Stimulated activated CD8-positive, alpha-beta memory T cell treated with anti-CD3 and anti-CD28 coated beads, Interleukin-15, amount 100 ng/mL, for 24 hours (primary cell): Measurements from ENCODE around the gene NKX2-4.
"Not testable (repeated sequence)": the region's sequence is repeated elsewhere in the genome, so short reads cannot be mapped to it uniquely, and the experiment has no call there.

ENCODE experiments used
- DNase-seq: peaks from one replicate; pipeline ENCODE4 v3.0.0-alpha.2; 2020; ENCODE audit warnings: low read depth

The NKX2-4 gene

GRCh38 chr20:21393816-21394519 is 3.4 kb downstream of the NKX2-4 start:
- DNase-seq = no peak

DNA sequence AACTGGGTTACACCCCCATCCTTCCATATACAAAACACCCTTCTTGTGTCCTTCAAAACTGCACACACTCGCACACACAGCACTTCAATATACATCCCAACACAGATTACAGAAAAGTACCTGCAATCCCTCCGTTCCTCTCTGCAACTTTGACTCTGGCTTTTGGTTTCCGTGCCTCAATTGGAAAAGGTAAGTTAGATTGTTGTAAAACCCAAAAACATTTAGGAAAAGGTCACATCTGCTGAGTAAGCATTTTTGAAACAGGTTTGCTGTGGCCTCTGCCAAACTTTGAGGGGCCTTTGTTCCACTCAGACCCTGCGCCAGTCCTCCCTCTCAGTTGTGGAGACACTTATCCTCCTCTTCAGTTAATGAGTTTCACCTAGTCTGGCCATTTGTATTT is 4.2 kb downstream of the NKX2-4 start:
- DNase-seq = no peak

GRCh38 chr20:21391972-21392352 is 5.4 kb downstream of the NKX2-4 start:
- no peak for DNase-seq

DNA sequence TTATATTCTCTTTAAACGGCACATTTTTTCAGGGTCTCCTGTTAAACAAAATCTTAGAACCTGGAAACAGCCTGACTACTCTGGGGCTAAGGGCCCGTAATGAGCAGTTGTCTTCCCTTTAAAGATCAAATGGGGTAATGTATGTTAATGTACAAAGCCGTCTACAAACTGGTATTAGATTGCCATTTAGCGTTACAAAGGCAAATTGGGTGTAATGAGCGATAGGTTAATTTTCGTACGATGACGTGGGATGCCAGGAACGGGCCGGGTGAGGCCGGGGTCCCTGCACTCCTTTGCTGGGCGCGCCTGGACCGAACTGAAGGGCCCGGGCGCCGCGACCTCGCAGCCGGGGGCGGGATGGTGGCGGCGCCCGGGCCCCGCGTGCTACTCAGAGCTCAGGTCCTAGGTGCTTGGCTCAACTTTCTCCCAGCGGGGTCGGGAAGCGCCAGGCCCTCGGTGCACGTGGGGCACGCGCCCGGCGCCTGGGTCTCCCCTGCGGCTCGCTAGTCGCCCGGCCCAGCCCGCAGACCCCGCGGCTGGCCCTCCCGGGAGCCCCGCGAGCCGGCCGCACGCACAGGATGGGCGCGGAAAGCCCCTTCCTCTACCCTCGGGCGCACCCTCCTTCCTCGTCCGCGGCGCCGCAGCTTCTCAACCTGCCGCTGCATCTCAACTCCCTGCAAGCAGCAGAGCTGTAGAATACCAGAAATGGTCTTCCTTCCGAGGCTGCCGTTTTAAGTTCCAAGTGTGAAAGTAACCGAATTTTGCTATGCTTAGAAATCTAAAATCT is 5.9 kb downstream of the NKX2-4 start:
- DNase-seq = no peak

- no peak for DNase-seq
Observed at GRCh38 chr20:21390768-21391167, 6.6 kb downstream of the NKX2-4 start.

- no peak for DNase-seq
Observed at GRCh38 chr20:21389368-21389767, 8.0 kb downstream of the NKX2-4 start.

DNA sequence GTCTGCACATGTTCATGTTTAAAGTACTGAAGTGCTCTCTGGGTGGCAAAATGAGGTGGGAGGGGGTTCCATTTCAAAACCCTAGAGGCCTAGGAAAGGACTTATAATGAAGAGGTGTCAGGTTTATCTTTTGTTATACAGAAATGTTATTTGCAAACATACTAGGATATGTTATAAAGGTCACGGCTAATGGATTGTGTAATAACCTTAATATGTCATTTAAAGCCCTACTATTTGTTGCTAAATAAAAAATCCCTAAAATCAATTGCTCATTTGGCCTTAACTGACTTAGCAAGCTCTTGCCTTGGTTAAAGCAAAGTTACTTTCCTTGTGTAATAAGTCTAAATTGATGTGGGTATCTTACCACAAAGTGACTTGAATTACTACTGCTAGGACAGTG is 8.8 kb downstream of the NKX2-4 start:
- DNase-seq = no peak

DNA sequence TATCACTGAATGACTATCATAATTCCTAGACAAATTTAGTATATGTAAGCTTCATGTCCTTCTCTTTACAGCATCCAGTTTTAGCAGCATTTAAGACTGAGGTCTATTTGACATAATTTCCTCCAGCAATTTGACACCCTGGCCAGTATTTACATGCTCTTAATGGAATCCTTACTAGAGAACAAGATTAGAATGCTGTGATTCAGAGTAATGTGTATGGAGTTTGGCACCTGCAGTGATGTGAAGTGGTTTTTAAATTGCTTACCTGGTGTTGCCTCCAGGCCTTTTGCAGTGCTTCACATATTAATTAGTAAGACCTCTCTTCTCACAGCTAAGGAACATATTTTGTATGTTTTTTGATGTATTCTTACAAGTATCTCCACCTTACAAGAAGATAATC is 9.8 kb downstream of the NKX2-4 start:
- DNase-seq = no peak

- DNase-seq = no peak
Observed at GRCh38 chr20:21386111-21386510, 11.2 kb downstream of the NKX2-4 start.

- no peak for DNase-seq
Observed at GRCh38 chr20:21384308-21384892, 12.9 kb downstream of the NKX2-4 start.

- no peak for DNase-seq
Observed at GRCh38 chr20:21381619-21382018, 15.7 kb downstream of the NKX2-4 start.

- no peak for DNase-seq
Observed at GRCh38 chr20:21380711-21381110, 16.6 kb downstream of the NKX2-4 start.

DNA sequence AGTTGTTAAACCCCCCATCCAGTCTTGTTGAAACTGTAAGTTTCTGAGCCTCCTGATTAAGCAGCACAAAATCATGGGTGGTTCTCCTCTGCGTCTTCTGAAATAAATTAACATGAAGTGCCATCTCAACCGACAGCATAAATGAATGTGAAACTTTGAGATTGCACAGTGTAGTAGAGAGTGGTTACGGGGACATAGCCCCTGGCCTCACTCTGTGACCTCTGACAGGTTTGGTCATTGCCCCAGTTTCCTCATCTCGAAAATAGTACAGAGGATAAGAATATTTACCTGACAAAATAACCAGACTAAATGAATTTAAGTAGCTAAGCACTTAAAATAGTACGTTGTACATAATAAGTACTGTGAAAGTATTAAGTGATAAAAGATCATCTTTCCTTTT is 19.1 kb downstream of the NKX2-4 start:
- DNase-seq = no peak

DNA sequence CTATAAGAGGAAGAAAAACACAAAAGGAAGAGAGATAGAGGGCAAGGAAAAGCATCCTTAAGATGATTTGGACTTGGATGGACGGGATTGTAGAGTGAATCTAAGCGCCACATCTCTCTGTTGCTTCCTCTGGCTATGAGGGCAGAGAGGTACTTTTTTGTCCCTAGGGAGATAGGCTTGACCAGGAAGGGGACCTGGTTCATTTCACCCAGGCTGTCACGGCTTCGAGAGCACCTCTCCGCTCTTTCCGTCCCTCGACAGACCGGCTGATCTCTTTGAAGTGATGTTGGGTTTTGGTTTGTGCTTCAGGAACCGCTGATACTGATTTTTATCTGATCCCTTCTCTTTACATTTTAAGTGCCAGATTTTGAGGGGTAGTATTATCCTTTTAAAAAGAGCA is 19.6 kb downstream of the NKX2-4 start:
- DNase-seq = no peak

DNA sequence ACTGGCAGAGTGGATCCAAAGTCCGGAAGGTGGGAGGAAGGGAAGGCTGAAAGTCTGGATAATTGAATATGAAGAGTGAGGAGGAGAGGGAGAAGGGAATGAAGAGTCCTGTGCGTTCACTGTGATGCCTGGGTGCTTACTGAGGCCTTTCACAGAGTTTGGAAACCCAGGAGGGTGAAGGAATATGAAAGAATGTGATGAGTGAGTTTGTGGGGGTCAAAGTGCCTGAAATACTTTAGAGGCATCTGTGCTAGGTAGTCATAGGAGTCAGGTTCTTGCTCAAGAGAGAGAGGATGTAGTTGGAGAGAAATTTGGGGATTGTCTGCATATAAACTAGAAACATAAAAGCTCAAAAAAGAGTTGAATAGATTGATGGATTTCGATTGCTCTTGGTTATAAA is 20.7 kb downstream of the NKX2-4 start:
- DNase-seq = no peak

- DNase-seq = no peak
Observed at GRCh38 chr20:21373436-21373835, 23.9 kb downstream of the NKX2-4 start.

DNA sequence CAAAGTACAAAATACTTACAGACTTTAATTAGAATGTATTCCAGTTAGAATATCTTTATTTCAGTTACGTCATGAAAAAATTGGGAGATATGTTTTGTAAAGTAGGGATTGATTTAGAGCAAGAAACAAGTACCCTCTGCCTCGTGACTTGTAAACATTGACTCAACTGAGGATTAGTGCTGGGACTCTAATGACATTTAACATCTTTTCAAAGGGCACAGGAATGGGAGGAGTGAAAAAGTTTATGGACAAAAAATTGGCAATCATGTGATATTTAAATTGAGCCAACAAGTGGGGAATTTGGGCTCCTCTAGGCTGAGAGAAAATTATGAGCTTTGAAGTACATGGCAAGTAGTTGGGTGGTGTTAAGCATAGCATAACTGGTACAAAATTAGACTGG is 25.3 kb downstream of the NKX2-4 start:
- no peak for DNase-seq

GRCh38 chr20:21371193-21371592 is 26.1 kb downstream of the NKX2-4 start:
- no peak for DNase-seq

- no peak for DNase-seq
Observed at GRCh38 chr20:21368791-21369190, 28.5 kb downstream of the NKX2-4 start.

GRCh38 chr20:21366273-21366672 is 31.1 kb downstream of the NKX2-4 start:
- DNase-seq = not testable (repeated sequence)

GRCh38 chr20:21365771-21366170 is 31.6 kb downstream of the NKX2-4 start:
- DNase-seq = no peak

GRCh38 chr20:21364413-21364812 is 32.9 kb downstream of the NKX2-4 start:
- DNase-seq = no peak

- no peak for DNase-seq
Observed at GRCh38 chr20:21361266-21361665, 36.1 kb downstream of the NKX2-4 start.
